ENCODE measurements around the gene POLD4.

The POLD4 gene

GRCh38 chr11:67307545-67308001 is 45.8 kb downstream of the POLD4 start:
- peak; percentile 13 for DNase-seq (ENCODE audit: low spot score)
- in situ Hi-C loops (cut with MboI; ENCODE audit: low sequenced_read_pairs, unreplicated experiment): no loop called here

GRCh38 chr11:67306769-67307544 is 46.4 kb downstream of the POLD4 start:
- in situ Hi-C loops (cut with MboI; ENCODE audit: low sequenced_read_pairs, unreplicated experiment): no loop called here
- peak; percentile 26 for DNase-seq (ENCODE audit: low spot score)
- TF ChIP-seq CTCF (IDR thresholded peaks at IDR 0.05; ENCODE audit: borderline replicate concordance, control extremely low read depth, extremely low read depth, insufficient read depth, missing control alignments): no peak

More at GRCh38 chr11:67307545-67308001, 45.8 kb downstream of the POLD4 start:
- TF ChIP-seq CTCF (IDR thresholded peaks at IDR 0.05; ENCODE audit: borderline replicate concordance, control extremely low read depth, extremely low read depth, insufficient read depth, missing control alignments): no peak

GRCh38 chr11:67304511-67305113 is 48.7 kb downstream of the POLD4 start:
- no peak for TF ChIP-seq CTCF (IDR thresholded peaks at IDR 0.05; ENCODE audit: borderline replicate concordance, control extremely low read depth, extremely low read depth, insufficient read depth, missing control alignments)
- in situ Hi-C loops (cut with MboI; ENCODE audit: low sequenced_read_pairs, unreplicated experiment): no loop called here
- no peak for DNase-seq (ENCODE audit: low spot score)

GRCh38 chr11:67303835-67304411 is 49.4 kb downstream of the POLD4 start:
- TF ChIP-seq CTCF (IDR thresholded peaks at IDR 0.05; ENCODE audit: borderline replicate concordance, control extremely low read depth, extremely low read depth, insufficient read depth, missing control alignments): no peak
- DNase-seq (ENCODE audit: low spot score): no peak
- in situ Hi-C loops (cut with MboI; ENCODE audit: low sequenced_read_pairs, unreplicated experiment): no loop called here

- in situ Hi-C loops (cut with MboI; ENCODE audit: low sequenced_read_pairs, unreplicated experiment): no loop called here
- peak; percentile 66 for DNase-seq (ENCODE audit: low spot score)
- TF ChIP-seq CTCF (IDR thresholded peaks at IDR 0.05; ENCODE audit: borderline replicate concordance, control extremely low read depth, extremely low read depth, insufficient read depth, missing control alignments): no peak
Measured at GRCh38 chr11:67303132-67303834, 50.1 kb downstream of the POLD4 start, which contains the start of gene SSH3. Gene SSH3, plus strand, starts transcription at chr11:67303530. Its CDS starts 96 bp downstream, at chr11:67303626.

- no peak for DNase-seq (ENCODE audit: low spot score)
- TF ChIP-seq CTCF (IDR thresholded peaks at IDR 0.05; ENCODE audit: borderline replicate concordance, control extremely low read depth, extremely low read depth, insufficient read depth, missing control alignments): no peak
- in situ Hi-C loops (cut with MboI; ENCODE audit: low sequenced_read_pairs, unreplicated experiment): no loop called here
Measured at GRCh38 chr11:67302571-67303131, 50.7 kb downstream of the POLD4 start.
